ENCODE data around the gene STUM.

Gene STUM

GRCh38 chr1:226563666-226564065 is 15.1 kb downstream of the STUM start:
- DNase-seq, result no peak

- no peak for DNase-seq
Measured at GRCh38 chr1:226565476-226565875, 16.9 kb downstream of the STUM start.

GRCh38 chr1:226566234-226566633 is 17.7 kb downstream of the STUM start:
- DNase-seq, result no peak

- no peak for DNase-seq
Measured at GRCh38 chr1:226566760-226567159, 18.2 kb downstream of the STUM start.

GRCh38 chr1:226568077-226568831 is 19.7 kb downstream of the STUM start:
- DNase-seq, result no peak

- no peak for DNase-seq
Measured at GRCh38 chr1:226568975-226569741, 20.6 kb downstream of the STUM start.

- no peak for DNase-seq
Measured at GRCh38 chr1:226569879-226570547, 21.4 kb downstream of the STUM start.

- no peak for DNase-seq
Measured at GRCh38 chr1:226571893-226572292, 23.3 kb downstream of the STUM start.

- DNase-seq, result no peak
Measured at GRCh38 chr1:226572325-226572726, 23.8 kb downstream of the STUM start.

- DNase-seq, result no peak
Measured at GRCh38 chr1:226574044-226574443, 25.5 kb downstream of the STUM start.

GRCh38 chr1:226574591-226575435 is 26.2 kb downstream of the STUM start:
- no peak for DNase-seq

GRCh38 chr1:226575436-226575720 is 26.8 kb downstream of the STUM start:
- DNase-seq, result no peak

GRCh38 chr1:226575739-226576378 is 27.3 kb downstream of the STUM start:
- peak; percentile 12 for DNase-seq

GRCh38 chr1:226576601-226577000 is 28.0 kb downstream of the STUM start:
- DNase-seq, result no peak

GRCh38 chr1:226577401-226578180 is 29.0 kb downstream of the STUM start:
- DNase-seq, result no peak

GRCh38 chr1:226578946-226579578 is 30.5 kb downstream of the STUM start:
- DNase-seq, result no peak

GRCh38 chr1:226579781-226580323 is 31.3 kb downstream of the STUM start:
- no peak for DNase-seq

GRCh38 chr1:226580625-226581270 is 32.2 kb downstream of the STUM start:
- DNase-seq, result no peak

- no peak for DNase-seq
Measured at GRCh38 chr1:226581650-226582330, 33.2 kb downstream of the STUM start.

GRCh38 chr1:226582966-226583365 is 34.4 kb downstream of the STUM start:
- no peak for DNase-seq
